Embryonic facial prominence (tissue), 1 donor: ENCODE measurements around the gene XPNPEP3.
"Not testable (repeated sequence)": the region's sequence is repeated elsewhere in the genome, so short reads cannot be mapped to it uniquely, and the experiment has no call there.

ENCODE experiments used
- DNase-seq: peaks from one replicate; pipeline ENCODE4 v3.0.0-alpha.2; 2016; ENCODE audit errors: extremely low spot score

XPNPEP3 gene

DNA sequence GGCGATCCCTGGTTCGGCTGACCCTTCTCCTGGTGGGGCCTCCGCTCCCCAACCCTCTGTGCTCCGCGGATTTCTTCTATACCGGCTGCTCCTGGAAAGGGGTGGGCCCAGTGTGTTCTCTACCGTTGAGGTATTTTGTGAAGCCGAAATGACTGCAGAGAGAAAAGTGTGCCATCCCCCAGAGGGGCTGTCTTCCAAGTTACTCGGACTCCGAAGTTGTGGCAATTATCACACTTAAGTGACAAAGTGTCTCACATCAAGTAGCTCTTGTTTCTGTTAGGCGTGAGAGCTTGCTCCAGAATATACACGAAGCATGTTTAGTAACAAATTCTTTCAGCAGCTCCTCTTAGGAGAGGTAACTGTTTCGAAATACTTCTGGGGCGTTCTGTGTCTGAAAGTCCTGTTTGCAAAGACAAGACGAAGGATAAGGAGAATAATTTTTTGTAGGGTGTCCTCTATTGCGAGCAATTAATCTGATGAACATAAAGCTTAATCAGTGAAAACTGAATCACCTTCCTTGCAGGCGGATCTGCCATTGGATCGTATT is 434 bp downstream of the XPNPEP3 start:
- DNase-seq: no peak

- no peak for DNase-seq
Observed at GRCh38 chr22:40862013-40862412, 5.1 kb downstream of the XPNPEP3 start, which contains the start of gene DNAJB7. DNAJB7 (minus strand) TSS chr22:40862113; CDS start chr22:40861994, 119 bp downstream.

GRCh38 chr22:40862537-40862936 is 5.6 kb downstream of the XPNPEP3 start:
- DNase-seq: no peak

- no peak for DNase-seq
Observed at GRCh38 chr22:40867109-40867508, 10.2 kb downstream of the XPNPEP3 start.

DNA sequence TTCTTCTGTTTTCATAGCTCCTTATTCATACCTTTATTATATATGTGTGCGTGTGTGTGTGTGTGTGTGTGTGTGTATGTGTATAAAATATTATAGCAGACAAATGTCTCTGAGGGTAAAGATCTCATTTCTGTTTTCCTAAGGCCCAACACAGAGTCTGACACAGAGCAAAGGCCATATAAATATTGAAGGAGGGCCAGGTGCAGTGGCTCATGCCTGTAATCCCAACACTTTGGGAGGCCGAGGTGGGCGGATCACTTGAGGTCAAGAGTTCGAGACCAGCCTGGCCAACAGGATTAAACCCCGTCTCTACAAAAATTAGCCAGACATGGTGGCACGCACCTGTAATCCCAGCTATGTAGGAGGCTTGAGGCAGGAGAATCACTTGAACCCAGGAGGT is 11.4 kb downstream of the XPNPEP3 start:
- not testable (repeated sequence) for DNase-seq

DNA sequence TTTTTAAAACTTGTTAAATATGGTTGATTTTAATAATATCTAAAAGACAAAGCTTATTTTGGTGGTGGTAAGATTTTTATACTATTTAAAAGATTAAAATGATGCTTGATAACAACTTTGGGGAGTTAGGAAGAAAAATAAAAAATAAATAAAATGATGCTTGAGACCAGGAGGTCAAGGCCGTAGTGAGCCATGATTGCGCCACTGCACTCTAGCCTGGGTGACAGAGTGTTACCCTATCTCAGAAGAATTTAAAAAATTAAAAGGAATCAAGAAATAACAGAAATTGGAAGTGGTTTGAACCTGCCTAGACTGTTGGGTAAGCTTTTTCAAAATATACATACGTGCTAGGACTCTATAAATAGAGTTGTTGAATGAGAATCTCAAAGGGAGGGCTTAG is 17.1 kb downstream of the XPNPEP3 start:
- DNase-seq: no peak

DNA sequence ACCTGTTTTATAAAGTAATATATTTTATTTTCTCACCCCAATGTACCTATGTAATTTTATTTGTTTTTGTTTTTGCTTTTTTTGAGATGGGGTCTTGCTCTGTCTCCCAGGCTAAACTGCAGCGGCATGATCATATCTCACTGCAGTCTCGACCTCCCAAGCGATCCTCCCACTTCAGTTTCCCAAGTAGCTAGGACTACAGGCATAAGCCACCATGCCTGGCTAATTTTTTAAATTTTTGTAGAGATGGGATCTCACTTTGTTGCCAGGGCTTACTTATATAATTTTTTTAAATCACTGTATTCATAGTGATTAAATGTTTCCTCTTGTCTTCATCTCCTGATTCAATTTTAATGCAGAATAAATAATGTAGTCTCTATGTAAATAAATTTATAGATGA is 18.2 kb downstream of the XPNPEP3 start:
- no peak for DNase-seq

- no peak for DNase-seq
Observed at GRCh38 chr22:40876907-40877306, 20.0 kb downstream of the XPNPEP3 start.

DNA sequence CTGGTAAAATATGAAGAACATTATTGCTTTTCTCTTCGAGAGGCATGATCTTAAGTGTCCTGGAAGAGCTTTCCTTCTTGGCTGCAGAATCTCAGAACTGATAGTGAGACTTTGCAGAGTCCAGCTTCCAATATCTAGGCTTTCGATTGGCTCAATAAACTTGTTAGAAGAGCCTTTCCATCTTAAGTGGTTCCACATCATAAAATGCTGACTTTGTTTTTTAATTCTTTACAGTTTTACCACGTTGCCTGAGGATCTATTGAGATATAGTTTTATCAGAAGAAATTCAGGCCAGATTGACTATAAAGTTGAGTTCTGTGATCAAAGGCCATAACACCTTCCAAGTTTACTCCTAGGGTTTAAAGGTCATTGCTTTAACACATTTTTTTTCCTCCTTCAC is 20.5 kb downstream of the XPNPEP3 start:
- no peak for DNase-seq

DNA sequence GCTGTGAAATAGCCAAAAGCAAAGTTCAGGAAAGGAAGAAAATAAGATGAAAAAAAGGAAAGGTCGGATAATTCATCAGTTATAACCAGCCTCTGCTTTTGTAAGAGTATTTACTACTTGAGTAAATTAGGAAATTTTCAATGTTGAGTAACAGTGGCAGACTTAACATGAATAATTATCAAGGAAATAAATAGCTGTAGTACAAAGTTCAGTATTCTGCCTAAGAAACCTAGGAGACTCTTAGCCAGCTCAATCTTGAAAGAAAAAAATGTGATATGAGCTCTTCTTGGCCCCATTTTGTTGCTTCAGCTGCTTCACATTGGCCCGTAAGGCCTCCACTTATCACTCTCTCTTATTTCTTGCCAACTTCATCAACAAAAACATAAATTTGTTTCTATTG is 22.0 kb downstream of the XPNPEP3 start:
- DNase-seq: no peak

DNA sequence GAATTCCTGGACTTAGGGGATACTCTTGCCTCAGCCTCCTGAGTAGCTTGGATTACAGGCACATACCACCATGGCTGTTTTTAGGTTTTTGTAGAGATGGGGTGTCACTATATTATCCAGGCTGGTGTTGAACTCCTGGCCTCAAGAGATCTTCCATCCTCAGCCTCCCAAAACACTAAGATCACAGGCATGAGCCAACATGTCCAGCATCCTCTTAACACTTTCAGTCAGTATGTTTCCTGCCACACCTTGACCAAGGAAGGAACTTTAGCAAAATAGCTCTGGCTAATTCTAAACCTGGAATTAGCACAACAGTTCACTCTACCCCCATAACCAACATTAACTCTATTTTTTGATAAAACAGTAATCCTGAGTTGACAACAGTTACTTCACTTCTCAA is 32.2 kb downstream of the XPNPEP3 start:
- no peak for DNase-seq

DNA sequence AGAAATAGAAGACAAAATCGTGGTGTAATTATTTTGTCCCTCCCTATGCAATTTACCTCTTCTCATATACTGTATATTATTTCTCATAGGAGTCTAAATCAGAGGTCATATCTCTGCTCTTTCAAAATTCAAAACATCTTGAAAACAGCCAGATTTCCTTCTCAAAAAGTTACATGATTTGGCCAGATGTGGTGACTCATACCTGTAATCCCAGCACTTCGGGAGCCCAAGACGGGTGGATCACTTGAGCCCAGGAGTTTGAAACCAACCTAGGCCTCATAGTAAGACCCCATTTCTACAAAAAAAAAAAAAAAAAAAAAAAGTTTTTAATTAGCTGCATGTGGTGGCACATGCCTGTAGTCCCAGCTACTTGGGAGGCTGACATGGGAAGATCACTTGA is 33.9 kb downstream of the XPNPEP3 start:
- no peak for DNase-seq

GRCh38 chr22:40894417-40894816 is 37.5 kb downstream of the XPNPEP3 start:
- DNase-seq: no peak

DNA sequence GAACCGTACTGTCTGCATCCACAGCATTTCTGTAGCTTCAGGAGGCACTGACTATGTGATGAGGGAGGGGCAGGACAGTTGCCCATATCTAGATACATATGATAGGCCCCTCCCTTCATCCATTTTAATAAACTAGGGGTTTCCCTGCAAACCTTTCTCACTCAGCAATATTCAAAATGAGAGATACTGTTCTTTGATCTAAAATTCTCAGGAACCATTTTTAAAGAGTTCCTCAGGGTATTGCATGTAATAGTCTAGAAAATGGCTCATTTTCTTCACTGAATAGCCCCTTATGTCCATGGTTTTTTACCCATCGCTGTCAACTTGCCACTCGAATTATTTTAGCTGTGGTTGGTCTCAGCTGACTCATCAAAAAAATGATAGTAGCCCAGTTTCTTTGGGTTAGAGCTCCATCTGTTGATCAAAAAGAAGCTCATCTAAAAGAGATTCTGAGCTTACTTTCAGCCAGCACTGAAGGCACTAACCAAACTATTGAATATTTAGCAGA is 42.0 kb downstream of the XPNPEP3 start:
- no peak for DNase-seq

- DNase-seq: no peak
Observed at GRCh38 chr22:40904101-40904500, 47.2 kb downstream of the XPNPEP3 start.

GRCh38 chr22:40908895-40909294 is 51.9 kb downstream of the XPNPEP3 start:
- no peak for DNase-seq

DNA sequence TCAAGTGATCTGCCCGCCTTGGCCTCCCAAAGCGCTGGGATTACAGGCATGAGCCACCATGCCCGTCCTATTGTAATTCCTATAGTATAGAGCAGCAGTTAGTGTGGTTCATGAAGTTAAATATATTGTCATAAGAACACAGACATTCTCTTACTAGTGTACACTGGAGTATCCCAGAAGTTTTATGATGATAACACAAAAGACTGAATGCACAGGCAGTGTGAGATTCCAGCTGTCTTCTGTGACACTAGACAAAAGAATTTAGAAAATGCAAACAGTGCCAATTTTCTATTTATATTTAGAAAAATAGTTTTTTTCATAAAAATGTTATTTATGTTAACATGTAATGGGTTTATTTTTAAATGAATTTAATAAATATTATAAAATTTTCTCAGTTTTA is 54.8 kb downstream of the XPNPEP3 start:
- DNase-seq: no peak

- not testable (repeated sequence) for DNase-seq
Observed at GRCh38 chr22:40912987-40913386, 56.0 kb downstream of the XPNPEP3 start.

DNA sequence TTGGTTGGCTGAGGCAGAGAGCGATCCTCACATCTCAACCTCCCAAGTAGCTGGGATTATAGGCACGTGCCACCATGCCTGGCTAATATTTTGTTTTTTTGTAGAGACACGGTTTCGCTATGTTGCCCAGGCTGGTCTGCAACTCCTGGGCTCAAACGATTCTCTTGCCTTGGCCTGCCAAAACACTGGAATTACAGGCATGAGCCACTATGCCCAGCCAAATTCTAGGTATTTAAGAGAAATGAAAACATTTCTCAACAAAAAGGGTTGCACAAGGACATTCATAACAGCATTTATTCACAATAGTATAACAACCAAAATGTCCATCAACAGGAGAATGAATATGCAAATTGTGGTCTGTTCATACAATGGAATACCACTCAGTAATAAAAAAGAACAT is 62.5 kb downstream of the XPNPEP3 start:
- no peak for DNase-seq

DNA sequence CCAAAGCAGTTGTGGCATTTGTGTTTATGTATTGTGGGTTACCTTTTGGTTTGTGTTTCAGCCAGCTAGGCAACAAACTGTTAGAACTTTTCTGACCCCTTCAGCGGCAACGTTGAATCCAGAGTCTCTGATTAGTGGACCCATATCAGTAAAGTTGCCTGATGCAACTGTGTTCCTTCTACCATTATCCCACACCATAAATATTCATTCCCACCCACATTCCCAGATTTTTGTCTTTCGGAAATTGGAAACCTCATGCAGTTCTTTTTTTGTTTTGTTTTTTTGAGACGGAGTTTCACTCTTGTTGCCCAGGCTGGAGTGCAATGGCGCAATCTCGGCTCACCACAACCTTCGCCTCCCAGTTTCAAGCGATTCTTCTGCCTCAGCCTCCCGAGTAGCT is 63.6 kb downstream of the XPNPEP3 start:
- DNase-seq: no peak

DNA sequence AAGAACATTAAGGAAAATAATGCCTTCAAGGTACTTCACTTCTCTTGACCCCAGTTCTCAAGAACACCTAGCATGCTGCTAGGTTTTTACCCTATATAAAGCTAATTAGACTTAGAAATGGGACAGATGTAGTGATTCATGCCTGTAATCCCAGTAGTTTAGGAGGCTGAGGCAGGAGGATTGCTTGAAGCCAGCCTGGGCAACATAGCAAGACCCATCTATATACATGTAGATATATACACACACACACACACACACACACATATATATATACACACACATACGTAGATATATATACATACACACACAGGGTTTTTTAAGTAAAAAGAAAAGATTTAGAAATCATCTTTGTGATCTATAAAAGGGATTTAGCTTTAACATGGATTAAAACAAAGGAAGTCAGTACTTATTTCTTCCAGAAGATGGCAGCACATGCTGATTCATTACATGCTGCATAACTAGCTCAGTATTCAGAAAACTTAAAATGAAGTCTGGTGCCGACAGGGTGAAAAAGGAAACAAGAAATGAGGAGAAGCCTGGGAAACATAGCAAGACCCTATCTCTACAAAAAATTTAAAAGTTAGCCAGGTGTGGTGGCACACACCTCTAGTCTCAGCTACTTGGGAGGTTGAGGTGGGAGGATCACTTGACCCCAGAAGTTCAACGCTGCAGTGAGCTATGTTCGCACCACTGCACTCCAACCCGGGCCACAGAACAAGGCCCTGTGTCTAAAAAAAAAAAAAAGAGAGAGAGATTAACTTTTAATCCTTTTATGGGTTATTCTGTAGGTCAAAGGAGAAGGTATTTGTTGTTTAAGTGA is 65.7 kb downstream of the XPNPEP3 start:
- DNase-seq: peak; percentile 48

GRCh38 chr22:40928657-40929056 is 71.7 kb downstream of the XPNPEP3 start:
- DNase-seq: no peak

- no peak for DNase-seq
Observed at GRCh38 chr22:40932396-40932795, 75.4 kb downstream of the XPNPEP3 start.
